Naive B cell (primary cell): ENCODE results near the gene MCRS1. TPM values are rescaled to one million over a fixed set of nuclear protein-coding genes. Genes with fewer than 3 reads are reported as not detected.

Experiments
- ATAC-seq, 2 donors: fragments of 150-1000 bp; cut with Tn5 transposase; 2 replicates each; pipeline ENCODE4 v1.10.0; 2021; ENCODE audit warnings: low read depth in 2 of 2, mild to moderate bottlenecking in 2 of 2, moderate library complexity in 2 of 2
- DNase-seq: peaks from one replicate; pipeline ENCODE4 v3.0.0; 2022
- H3K27ac Mint-ChIP-seq, 6 donors: one replicate each; pipeline ENCODE4 v1.8.0; 2020 to 2022; ENCODE audit warnings: mild to moderate bottlenecking in 6 of 6, mixed read lengths in 6 of 6, moderate library complexity in 5 of 6, inconsistent platforms in 2 of 6
- H3K27me3 Mint-ChIP-seq, 3 donors: one replicate each; pipeline ENCODE4 v1.8.0; 2021 to 2022; ENCODE audit warnings: mixed read lengths in 3 of 3, mild to moderate bottlenecking in 1 of 3
- H3K36me3 Mint-ChIP-seq, 2 donors: one replicate each; pipeline ENCODE4 v1.8.0; 2020 to 2022; ENCODE audit warnings: mixed read lengths in 2 of 2, inconsistent platforms in 1 of 2, mild to moderate bottlenecking in 1 of 2
- H3K4me1 Mint-ChIP-seq, 3 donors: one replicate each; pipeline ENCODE4 v1.8.0; 2020 to 2022; ENCODE audit warnings: mixed read lengths in 3 of 3, inconsistent platforms in 1 of 3, mild to moderate bottlenecking in 1 of 3, moderate library complexity in 1 of 3
- H3K4me3 Mint-ChIP-seq, 8 donors: one replicate each; pipeline ENCODE4 v1.8.0; 2020 to 2022; ENCODE audit warnings: mild to moderate bottlenecking in 8 of 8, mixed read lengths in 8 of 8, moderate library complexity in 8 of 8, inconsistent platforms in 2 of 8
- H3K9me3 Mint-ChIP-seq, 7 donors: one replicate each; pipeline ENCODE4 v1.8.0; 2020 to 2022; ENCODE audit warnings: mixed read lengths in 7 of 7, mild to moderate bottlenecking in 5 of 7, inconsistent platforms in 2 of 7, moderate library complexity in 1 of 7
- polyA plus RNA-seq, 6 donors: library from polyadenylated mRNA; unstranded; fragments of 300-500 nt; fragmentation: Illumina TruSeq; gene quantifications; one replicate each; pipeline ENCODE4 v1.2.3, GENCODE V29; 2021; ENCODE audit warnings: low read depth in 6 of 6

MCRS1 gene
- polyA plus RNA-seq, 6 donors from 2014 or later: 41.5 to 54.5 (median 51.1) TPM

GRCh38 chr12:49588721-49589516 is 21.0 kb upstream of the MCRS1 start:
- no peaks in the 10 kb centered on the region for H3K4me1 Mint-ChIP-seq
- no peak overlapping the region for H3K4me3 Mint-ChIP-seq
- no peaks in the 10 kb centered on the region for H3K27me3 Mint-ChIP-seq
- H3K27ac Mint-ChIP-seq: peak overlapping the region in 2 of 6 donors; percentile 68 to 79
- DNase-seq (no peak), ATAC-seq (no peak)
- H3K36me3 Mint-ChIP-seq: peaks cover 19 to 26% of the 10 kb centered on the region in 2 donors
- H3K9me3 Mint-ChIP-seq: peaks cover 2 to 15% (median 4%) of the 10 kb centered on the region in 7 donors

- DNase-seq (no peak), ATAC-seq (no peak)
- Mint-ChIP-seq H3K9me3 (peaks cover 2 to 15% (median 4%) of the 10 kb centered on the region in 7 donors), H3K36me3 (peaks cover 19 to 31% of the 10 kb centered on the region in 2 donors), H3K4me3 (no peak overlapping the region), H3K27me3 (no peaks in the 10 kb centered on the region), H3K4me1 (no peaks in the 10 kb centered on the region), H3K27ac (no peak overlapping the region)
Measured at GRCh38 chr12:49588281-49588680, 20.3 kb upstream of the MCRS1 start.

GRCh38 chr12:49587174-49587908 is 19.4 kb upstream of the MCRS1 start:
- peak overlapping the region in 1 of 6 donors; percentile 32 for H3K27ac Mint-ChIP-seq
- peaks cover 2 to 15% (median 4%) of the 10 kb centered on the region in 7 donors for H3K9me3 Mint-ChIP-seq
- ATAC-seq (no peak), DNase-seq (no peak)
- H3K4me1 Mint-ChIP-seq: peaks cover 1 to 5% (median 4%) of the 10 kb centered on the region in 3 donors
- no peak overlapping the region for H3K4me3 Mint-ChIP-seq
- no peaks in the 10 kb centered on the region for H3K27me3 Mint-ChIP-seq
- peaks cover 19 to 31% of the 10 kb centered on the region in 2 donors for H3K36me3 Mint-ChIP-seq

GRCh38 chr12:49585477-49586459 is 17.8 kb upstream of the MCRS1 start:
- H3K4me3 Mint-ChIP-seq: no peak overlapping the region
- no peaks in the 10 kb centered on the region for H3K27me3 Mint-ChIP-seq
- DNase-seq: no peak
- H3K27ac Mint-ChIP-seq: peak overlapping the region in 2 of 6 donors; percentile 5 to 86
- H3K9me3 Mint-ChIP-seq: peaks cover 0 to 5% (median 2%) of the 10 kb centered on the region in 7 donors
- peaks cover 15 to 27% of the 10 kb centered on the region in 2 donors for H3K36me3 Mint-ChIP-seq
- no peak for ATAC-seq
- H3K4me1 Mint-ChIP-seq: peaks cover 2 to 18% (median 14%) of the 10 kb centered on the region in 3 donors

GRCh38 chr12:49584591-49584990 is 16.6 kb upstream of the MCRS1 start:
- no peaks in the 10 kb centered on the region for H3K9me3 Mint-ChIP-seq
- no peak for ATAC-seq
- H3K4me1 Mint-ChIP-seq: peaks cover 6 to 29% (median 18%) of the 10 kb centered on the region in 3 donors
- H3K4me3 Mint-ChIP-seq: peak overlapping the region in 1 of 8 donors; percentile 55
- DNase-seq: no peak
- H3K36me3 Mint-ChIP-seq: peaks cover 11 to 19% of the 10 kb centered on the region in 2 donors
- peak overlapping the region in 2 of 6 donors; percentile 47 to 68 for H3K27ac Mint-ChIP-seq
- H3K27me3 Mint-ChIP-seq: no peaks in the 10 kb centered on the region

GRCh38 chr12:49583366-49584094 is 15.6 kb upstream of the MCRS1 start:
- Mint-ChIP-seq H3K4me3 (no peak overlapping the region), H3K9me3 (no peaks in the 10 kb centered on the region), H3K4me1 (peaks cover 6 to 35% (median 18%) of the 10 kb centered on the region in 3 donors), H3K27ac (peak overlapping the region in 1 of 6 donors; percentile 82), H3K27me3 (no peaks in the 10 kb centered on the region), H3K36me3 (peaks cover 11 to 23% of the 10 kb centered on the region in 2 donors)
- no peak for DNase-seq
- ATAC-seq: no peak

GRCh38 chr12:49582850-49583249 is 14.9 kb upstream of the MCRS1 start:
- H3K27ac Mint-ChIP-seq: no peak overlapping the region
- peaks cover 6 to 36% (median 18%) of the 10 kb centered on the region in 3 donors for H3K4me1 Mint-ChIP-seq
- peaks cover 12 to 23% of the 10 kb centered on the region in 2 donors for H3K36me3 Mint-ChIP-seq

GRCh38 chr12:49582201-49582600 is 14.3 kb upstream of the MCRS1 start:
- H3K27me3 Mint-ChIP-seq: no peaks in the 10 kb centered on the region
- H3K4me3 Mint-ChIP-seq: peak overlapping the region in 1 of 8 donors; percentile 7
- DNase-seq (no peak), ATAC-seq (no peak)
- H3K4me1 Mint-ChIP-seq: peaks cover 8 to 36% (median 18%) of the 10 kb centered on the region in 3 donors
- peaks cover 19 to 23% of the 10 kb centered on the region in 2 donors for H3K36me3 Mint-ChIP-seq
- no peaks in the 10 kb centered on the region for H3K9me3 Mint-ChIP-seq
- peak overlapping the region in 1 of 6 donors; percentile 48 for H3K27ac Mint-ChIP-seq

More at GRCh38 chr12:49582850-49583249, 14.9 kb upstream of the MCRS1 start:
- no peaks in the 10 kb centered on the region for H3K9me3 Mint-ChIP-seq
- ATAC-seq (no peak), DNase-seq (no peak)
- H3K4me3 Mint-ChIP-seq: no peak overlapping the region
- H3K27me3 Mint-ChIP-seq: no peaks in the 10 kb centered on the region

GRCh38 chr12:49580572-49581535 is 12.9 kb upstream of the MCRS1 start:
- peak overlapping the region in 1 of 6 donors; percentile 12 for H3K27ac Mint-ChIP-seq

GRCh38 chr12:49578471-49579112 is 10.7 kb upstream of the MCRS1 start:
- Mint-ChIP-seq H3K27ac (no peak overlapping the region), H3K4me3 (no peak overlapping the region), H3K36me3 (peaks cover 9 to 21% of the 10 kb centered on the region in 2 donors), H3K27me3 (no peaks in the 10 kb centered on the region), H3K4me1 (peaks cover 8 to 36% (median 22%) of the 10 kb centered on the region in 3 donors), H3K9me3 (no peaks in the 10 kb centered on the region)
- no peak for ATAC-seq
- DNase-seq: no peak

More at GRCh38 chr12:49580572-49581535, 12.9 kb upstream of the MCRS1 start:
- Mint-ChIP-seq H3K27me3 (no peaks in the 10 kb centered on the region), H3K4me1 (peaks cover 8 to 36% (median 22%) of the 10 kb centered on the region in 3 donors), H3K4me3 (no peak overlapping the region), H3K9me3 (no peaks in the 10 kb centered on the region), H3K36me3 (peaks cover 23 to 28% of the 10 kb centered on the region in 2 donors)
- peak; percentile 47 to 61 for ATAC-seq
- peak; percentile 33 for DNase-seq
